ENCODE data around the gene STXBP6.
"Not testable (repeated sequence)": the region's sequence is repeated elsewhere in the genome, so short reads cannot be mapped to it uniquely, and the experiment has no call there.

Gene STXBP6

GRCh38 chr14:24840204-24840893 is 209.6 kb downstream of the STXBP6 start:
- Mint-ChIP-seq H3K4me1 (peaks cover 29% of the 10 kb centered on the region), H3K27me3 (ENCODE audit: low read depth) (no peaks in the 10 kb centered on the region), H3K27ac (peak overlapping the region in 1 of 3 experiments; percentile 43), H3K4me3 (no peak overlapping the region), H3K36me3 (ENCODE audit: low read depth) (no peaks in the 10 kb centered on the region), H3K9me3 (no peaks in the 10 kb centered on the region)
- no peak for TF ChIP-seq CTCF (IDR thresholded peaks at IDR 0.05; ENCODE audit: unreplicated experiment in 3 of 3)

GRCh38 chr14:24839617-24840203 is 210.2 kb downstream of the STXBP6 start:
- Mint-ChIP-seq H3K4me1 (peaks cover 29% of the 10 kb centered on the region), H3K9me3 (no peaks in the 10 kb centered on the region), H3K4me3 (no peak overlapping the region), H3K36me3 (ENCODE audit: low read depth) (no peaks in the 10 kb centered on the region), H3K27me3 (ENCODE audit: low read depth) (no peaks in the 10 kb centered on the region), H3K27ac (peak overlapping the region in 1 of 3 experiments; percentile 12)
- no peak for TF ChIP-seq CTCF (IDR thresholded peaks at IDR 0.05; ENCODE audit: unreplicated experiment in 3 of 3)

- Mint-ChIP-seq H3K9me3 (no peaks in the 10 kb centered on the region), H3K27me3 (ENCODE audit: low read depth) (no peaks in the 10 kb centered on the region), H3K4me1 (peaks cover 29% of the 10 kb centered on the region), H3K27ac (peak overlapping the region; percentile 12 to 77 (median 65)), H3K4me3 (no peak overlapping the region), H3K36me3 (ENCODE audit: low read depth) (no peaks in the 10 kb centered on the region)
- TF ChIP-seq CTCF (IDR thresholded peaks at IDR 0.05; ENCODE audit: unreplicated experiment in 3 of 3) = no peak
These were observed 210.9 kb downstream of the STXBP6 start for GRCh38 chr14:24838945-24839616.

GRCh38 chr14:24837280-24838046 is 212.5 kb downstream of the STXBP6 start:
- no peaks in the 10 kb centered on the region for H3K36me3 Mint-ChIP-seq (ENCODE audit: low read depth)
- H3K9me3 Mint-ChIP-seq = no peaks in the 10 kb centered on the region
- no peaks in the 10 kb centered on the region for H3K27me3 Mint-ChIP-seq (ENCODE audit: low read depth)
- H3K4me3 Mint-ChIP-seq = no peak overlapping the region
- no peak overlapping the region for H3K27ac Mint-ChIP-seq
- no peak for TF ChIP-seq CTCF (IDR thresholded peaks at IDR 0.05; ENCODE audit: unreplicated experiment in 3 of 3)
- H3K4me1 Mint-ChIP-seq = peaks cover 24% of the 10 kb centered on the region

- H3K36me3 Mint-ChIP-seq (ENCODE audit: low read depth); H3K4me3 Mint-ChIP-seq; H3K9me3 Mint-ChIP-seq; H3K27me3 Mint-ChIP-seq (ENCODE audit: low read depth); H3K27ac Mint-ChIP-seq: not testable (repeated sequence)
- peaks cover 24% of the 10 kb centered on the region for H3K4me1 Mint-ChIP-seq
These were observed 213.6 kb downstream of the STXBP6 start for GRCh38 chr14:24836324-24836723.

- Mint-ChIP-seq H3K4me3 (no peak overlapping the region), H3K27ac (no peak overlapping the region), H3K36me3 (ENCODE audit: low read depth) (no peaks in the 10 kb centered on the region), H3K9me3 (no peaks in the 10 kb centered on the region), H3K4me1 (peaks cover 17% of the 10 kb centered on the region), H3K27me3 (ENCODE audit: low read depth) (no peaks in the 10 kb centered on the region)
- TF ChIP-seq CTCF (IDR thresholded peaks at IDR 0.05; ENCODE audit: unreplicated experiment in 3 of 3) = no peak
These were observed 215.0 kb downstream of the STXBP6 start for GRCh38 chr14:24834956-24835355.
